PC-9 (cell line): ENCODE measurements around the gene TOR1A. TPM values are rescaled to one million over a fixed set of nuclear protein-coding genes. Genes with fewer than 3 reads are reported as not detected.

Source experiments
- BruUV-seq: library from RNA; stranded (reverse); fragments of 400-500 nt; replicated peaks from 2 replicates; lab custom pipeline; 2021; lab: Mats Ljungman, UMichigan
- CTCF ChIA-PET: fragments of 300-600 bp; sonication (Branson Sonifier 250); formaldehyde crosslinking; loops from one replicate; lab custom pipeline; 2022; ENCODE audit warnings: antibody characterized with exemption; lab: Charles Lee
- POLR2A ChIA-PET: fragments of 300-600 bp; sonication (Branson Sonifier 250); formaldehyde crosslinking; loops from one replicate; lab custom pipeline; 2022; ENCODE audit warnings: antibody characterized with exemption; ENCODE audit not compliant: unreplicated experiment; lab: Charles Lee
- DNase-seq, 2 experiments: peaks; one replicate each; pipeline versions ENCODE4 v3.0.0 to v3.0.0-alpha.2; 2015 to 2022; ENCODE audit warnings: mixed read lengths in 1 of 2
- H2AFZ ChIP-seq: fragments of 200-600 bp; sonication (generic); 2 replicates; pipeline ENCODE4 v1.8.1; 2017; ENCODE audit warnings: antibody characterized with exemption
- H3F3A ChIP-seq: fragments of 200-600 bp; sonication (generic); 2 replicates; pipeline ENCODE4 v1.8.1; 2017; ENCODE audit warnings: antibody characterized with exemption, mild to moderate bottlenecking, low read depth; ENCODE audit not compliant: insufficient read depth
- H3K27ac ChIP-seq: fragments of 200-600 bp; sonication (generic); 2 replicates; pipeline ENCODE4 v1.6.1; 2016; ENCODE audit warnings: mixed run types
- H3K27me3 ChIP-seq: fragments of 200-600 bp; sonication (generic); 2 replicates; pipeline ENCODE4 v1.6.1; 2016; ENCODE audit warnings: low read depth, mixed run types; ENCODE audit not compliant: insufficient read depth
- H3K36me3 ChIP-seq: fragments of 200-600 bp; sonication (generic); 2 replicates; pipeline ENCODE4 v1.6.1; 2016; ENCODE audit warnings: low read depth, mixed run types
- H3K4me1 ChIP-seq: fragments of 200-600 bp; sonication (generic); replicated peaks from 2 replicates; pipeline ENCODE4 v1.6.1; 2016; ENCODE audit warnings: mixed run types; ENCODE audit not compliant: insufficient read depth
- H3K4me2 ChIP-seq: fragments of 200-600 bp; sonication (generic); 2 replicates; pipeline ENCODE4 v1.6.1; 2017; ENCODE audit warnings: mixed run types
- H3K4me3 ChIP-seq: fragments of 200-600 bp; sonication (generic); 2 replicates; pipeline ENCODE4 v1.6.1; 2016; ENCODE audit warnings: mixed run types
- H3K79me2 ChIP-seq: fragments of 200-600 bp; sonication (generic); 2 replicates; pipeline ENCODE4 v1.6.1; 2017; ENCODE audit warnings: low read depth, mixed run types
- H3K9me2 ChIP-seq: fragments of 200-600 bp; sonication (generic); 2 replicates; pipeline ENCODE4 v1.8.1; 2017; ENCODE audit warnings: mild to moderate bottlenecking; ENCODE audit not compliant: insufficient read depth
- H3K9me3 ChIP-seq: fragments of 200-600 bp; sonication (generic); 2 replicates; pipeline ENCODE4 v1.8.1; 2016; ENCODE audit warnings: low read depth; ENCODE audit not compliant: insufficient read depth
- H4K20me1 ChIP-seq: fragments of 200-600 bp; sonication (generic); 2 replicates; pipeline ENCODE4 v1.8.1; 2017; ENCODE audit not compliant: insufficient read depth
- CTCF ChIP-seq: fragments of 200-600 bp; sonication (generic); conservative IDR thresholded peaks from 2 replicates; pipeline ENCODE4 v1.6.1; 2017; ENCODE audit warnings: mixed run types, antibody characterized with exemption, mild to moderate bottlenecking, moderate library complexity
- EZH2 ChIP-seq: fragments of 200-600 bp; sonication (generic); IDR thresholded peaks from 2 replicates; pipeline ENCODE4 v1.8.0; 2017; ENCODE audit warnings: antibody characterized with exemption, low read depth
- intact Hi-C: fragments of 100-400 bp; cut with micrococcal nuclease; formaldehyde crosslinking; loops from one replicate; pipeline ENCODE4 v1.10.0; 2022; ENCODE audit not compliant: unreplicated experiment
- total RNA-seq: library from RNA; stranded (reverse); gene quantifications from 2 replicates; pipeline ENCODE4 v1.2.3, GENCODE V29; 2021

Gene TOR1A
- total RNA-seq, 1 experiment from 2014 or later, result 43.5 TPM

GRCh38 chr9:129816501-129817435, 7.2 kb downstream of the TOR1A start:
- DNase-seq, result no peak
- Histone ChIP-seq H3K79me2 (no peaks in the 10 kb centered on the region), H3K4me2 (no peak overlapping the region), H3K36me3 (peaks cover 27% of the 10 kb centered on the region), H3K27me3 (no peaks in the 10 kb centered on the region), H3K9me2 (no peaks in the 10 kb centered on the region), H3K4me1 (no peaks in the 10 kb centered on the region), H3K27ac (no peak overlapping the region), H4K20me1 (no peaks in the 10 kb centered on the region), H3F3A (0 out of 2 replicates have a peak, but pooled peaks cover 3% of the 10 kb centered on the region), H3K9me3 (no peaks in the 10 kb centered on the region), H2AFZ (no peak overlapping the region), H3K4me3 (no peak overlapping the region)
- TF ChIP-seq EZH2 (no peak), CTCF (no peak)
- BruUV-seq, result no TSS peak
- ChIA-PET CTCF (interaction anchor here (0.7 kb wide), 1 partner anchor 1336 kb away, joined by 5 read pairs; no protein-coding TSS in a partner anchor), POLR2A (no interaction called here)
- intact Hi-C loops, result no loop called here

GRCh38 chr9:129815278-129815677, 8.7 kb downstream of the TOR1A start:
- no peaks in the 10 kb centered on the region for H3K79me2 ChIP-seq
- no peaks in the 10 kb centered on the region for H3K4me1 ChIP-seq
- H3K27me3 ChIP-seq, result no peaks in the 10 kb centered on the region
- no peak overlapping the region for H2AFZ ChIP-seq
- TF ChIP-seq EZH2 (no peak), CTCF (no peak)
- H4K20me1 ChIP-seq, result peaks cover 2% of the 10 kb centered on the region; the same call in 1 of the 2 replicates
- no peaks in the 10 kb centered on the region for H3K9me2 ChIP-seq
- ChIA-PET POLR2A (no interaction called here), CTCF (no interaction called here)
- no peak overlapping the region for H3K4me2 ChIP-seq
- H3K9me3 ChIP-seq, result no peaks in the 10 kb centered on the region
- no TSS peak for BruUV-seq
- peaks cover 15% of the 10 kb centered on the region; the same call in 1 of the 2 replicates for H3F3A ChIP-seq
- H3K36me3 ChIP-seq, result peaks cover 13% of the 10 kb centered on the region; the same call in 1 of the 2 replicates
- no peak overlapping the region for H3K4me3 ChIP-seq
- H3K27ac ChIP-seq, result no peak overlapping the region
- no peak for DNase-seq
- intact Hi-C loops, result no loop called here

- Histone ChIP-seq H3K27ac (no peak overlapping the region), H4K20me1 (peaks cover 2% of the 10 kb centered on the region; the same call in 1 of the 2 replicates), H3F3A (peaks cover 16% of the 10 kb centered on the region; the same call in 1 of the 2 replicates), H3K79me2 (no peaks in the 10 kb centered on the region), H3K9me3 (no peaks in the 10 kb centered on the region), H3K4me3 (no peak overlapping the region), H3K27me3 (no peaks in the 10 kb centered on the region), H3K9me2 (no peaks in the 10 kb centered on the region), H3K36me3 (peaks cover 13% of the 10 kb centered on the region; the same call in 1 of the 2 replicates), H3K4me1 (no peaks in the 10 kb centered on the region), H2AFZ (no peak overlapping the region), H3K4me2 (no peak overlapping the region)
- DNase-seq, result no peak
- no TSS peak for BruUV-seq
- POLR2A ChIA-PET, result no interaction called here
- TF ChIP-seq EZH2 (no peak), CTCF (no peak)
- CTCF ChIA-PET, result no interaction called here
- intact Hi-C loops, result no loop called here
Measured at GRCh38 chr9:129814432-129815223, 9.3 kb downstream of the TOR1A start.
